Keratinocyte (primary cell): ENCODE results near the gene NTRK1. TPM values are rescaled to one million over a fixed set of nuclear protein-coding genes. Genes with fewer than 3 reads are reported as not detected.
A peak's percentile ranks its signal among the peaks of the same experiment; 100 is the strongest.

Source experiments
- DNase-seq: peaks from one replicate; pipeline ENCODE4 v3.0.0-alpha.2; 2011; ENCODE audit warnings: low read depth, missing footprints, low spot score
- FAIRE-seq: peaks from 2 replicates; lab custom pipeline; 2011; peaks lifted over from hg19 to GRCh38; lab: Jason Lieb, UNC
- H2AFZ ChIP-seq: 2 replicates; pipeline ENCODE4 v1.6.0; 2012; ENCODE audit warnings: low read length, control low read depth, inconsistent platforms; ENCODE audit not compliant: control insufficient read depth
- H3K27ac ChIP-seq: 2 replicates; pipeline ENCODE4 v1.5.1; 2011; ENCODE audit warnings: low read length; ENCODE audit not compliant: control insufficient read depth, insufficient read depth
- H3K27me3 ChIP-seq: 3 replicates; pipeline ENCODE4 v1.6.0; 2011; ENCODE audit warnings: low read length; ENCODE audit not compliant: control insufficient read depth, insufficient read depth; ENCODE audit errors: extremely low read depth
- H3K36me3 ChIP-seq, 2 experiments: 2 replicates in 1 of 2; 3 replicates in 1 of 2; pipeline ENCODE4 v1.5.1; 2011; ENCODE audit warnings: low read length in 2 of 2, mild to moderate bottlenecking in 1 of 2; ENCODE audit not compliant: control insufficient read depth in 2 of 2, insufficient read depth in 2 of 2; ENCODE audit errors: extremely low read depth in 1 of 2
- H3K4me1 ChIP-seq: 3 replicates; pipeline ENCODE4 v1.5.1; 2011; ENCODE audit warnings: low read length; ENCODE audit not compliant: control insufficient read depth, insufficient read depth; ENCODE audit errors: extremely low read depth
- H3K4me2 ChIP-seq: 3 replicates; pipeline ENCODE4 v1.6.0; 2011; ENCODE audit warnings: low read depth, low read length; ENCODE audit not compliant: control insufficient read depth, insufficient read depth; ENCODE audit errors: extremely low read depth
- H3K4me3 ChIP-seq, 3 experiments: fragments of 200-600 bp in 1 of 3; sonication (generic) in 1 of 3; 2 replicates in 2 of 3; 3 replicates in 1 of 3; pipeline ENCODE4 v1.5.1; 2011 to 2016; ENCODE audit warnings: low read length in 3 of 3, mild to moderate bottlenecking in 3 of 3, control low read depth in 2 of 3, inconsistent platforms in 1 of 3, low read depth in 1 of 3, mixed read lengths in 1 of 3, mixed run types in 1 of 3, moderate library complexity in 1 of 3; ENCODE audit not compliant: control insufficient read depth in 2 of 3, insufficient read depth in 2 of 3; ENCODE audit errors: extremely low read depth in 1 of 3
- H3K79me2 ChIP-seq: 2 replicates; pipeline ENCODE4 v1.6.0; 2012; ENCODE audit warnings: low read length; ENCODE audit not compliant: control insufficient read depth, insufficient read depth
- H3K9ac ChIP-seq: 3 replicates; pipeline ENCODE4 v1.6.0; 2011; ENCODE audit warnings: low read length; ENCODE audit not compliant: control insufficient read depth, insufficient read depth; ENCODE audit errors: extremely low read depth
- H3K9me1 ChIP-seq: 3 replicates; pipeline ENCODE4 v1.6.0; 2011; ENCODE audit warnings: low read length; ENCODE audit not compliant: control insufficient read depth, insufficient read depth; ENCODE audit errors: extremely low read depth
- H3K9me3 ChIP-seq: 2 replicates; pipeline ENCODE4 v1.5.1; 2012; ENCODE audit warnings: low read depth, low read length; ENCODE audit not compliant: control insufficient read depth
- H4K20me1 ChIP-seq: 3 replicates; pipeline ENCODE4 v1.6.0; 2011; ENCODE audit warnings: low read length; ENCODE audit not compliant: control insufficient read depth, insufficient read depth; ENCODE audit errors: extremely low read depth
- CTCF ChIP-seq, 3 experiments: IDR thresholded peaks in 1 of 3; conservative IDR thresholded peaks in 1 of 3; optimal IDR thresholded peaks in 1 of 3; 2 replicates in 2 of 3; 3 replicates in 1 of 3; pipeline versions ENCODE3 to v1.5.1; 2011; ENCODE audit warnings: low read length in 3 of 3, mild to moderate bottlenecking in 3 of 3, moderate library complexity in 2 of 3, control low read depth in 1 of 3, inconsistent platforms in 1 of 3; ENCODE audit not compliant: insufficient read depth in 2 of 3; ENCODE audit errors: extremely low read depth in 1 of 3
- EZH2 ChIP-seq: IDR thresholded peaks from one replicate; pipeline ENCODE4 v1.6.1; 2012; ENCODE audit warnings: inconsistent platforms, mild to moderate bottlenecking, low read length, moderate library complexity
- dilution Hi-C: fragments of 300-500 bp; cut with MboI; formaldehyde crosslinking; loops from one replicate; pipeline ENCODE4 v1.7.0; 2020; ENCODE audit warnings: low sequenced_read_pairs; ENCODE audit not compliant: extremely low pct_ligation_motif_present
- polyA plus RNA-seq, 5 experiments: library from polyadenylated mRNA; depleted of rRNA in 3 of 5; stranded (reverse) in 3 of 5; stranded (forward) in 1 of 5; unstranded in 1 of 5; fragments of >200 nt; gene quantifications; 1 replicate in 1 of 5; 2 replicates in 3 of 5; 3 replicates in 1 of 5; pipeline versions ENCODE4 v1.2.1 to v1.2.3, GENCODE V29; 2011 to 2012; ENCODE audit warnings: missing spikeins in 2 of 5, low read depth in 1 of 5, low replicate concordance in 1 of 5

The NTRK1 gene
- polyA plus RNA-seq, 1 donor (not counting 4 experiments of a cell fraction or from before 2014, with no cell fraction given), result 0.03 TPM

- H3K27me3 ChIP-seq, result no peaks in the 10 kb centered on the region
- no peaks in the 10 kb centered on the region for H3K36me3 ChIP-seq
- peak overlapping the region; percentile 97 for H3K27ac ChIP-seq
- peaks cover 33% of the 10 kb centered on the region for H3K4me1 ChIP-seq
- peak overlapping the region; percentile 90 for H3K4me2 ChIP-seq
- no peaks in the 10 kb centered on the region for H3K79me2 ChIP-seq
- no peaks in the 10 kb centered on the region for H3K9me1 ChIP-seq
- TF ChIP-seq CTCF (optimal IDR thresholded peaks at IDR 0.05 in 1 of 3, IDR thresholded peaks at IDR 0.05 in 1 of 3, conservative IDR thresholded peaks at IDR 0.05 in 1 of 3; ENCODE audit: extremely low read depth in 1 of 3, insufficient read depth in 2 of 3, low read length in 3 of 3) (no peak), EZH2 (no peak)
- H4K20me1 ChIP-seq, result no peaks in the 10 kb centered on the region
- dilution Hi-C loops, result no loop called here
- H2AFZ ChIP-seq, result peak overlapping the region; percentile 10
- FAIRE-seq, result peak; percentile 65
- no peak for DNase-seq
- peak overlapping the region; percentile 71 for H3K9ac ChIP-seq
- H3K4me3 ChIP-seq, result no peak overlapping the region
- no peaks in the 10 kb centered on the region for H3K9me3 ChIP-seq
These were observed 37.5 kb downstream of the NTRK1 start for GRCh38 chr1:156898161-156898566.

- Histone ChIP-seq H3K9me1 (no peaks in the 10 kb centered on the region), H3K4me2 (no peak overlapping the region), H4K20me1 (no peaks in the 10 kb centered on the region), H3K4me1 (peaks cover 33% of the 10 kb centered on the region), H3K27me3 (no peaks in the 10 kb centered on the region), H3K79me2 (no peaks in the 10 kb centered on the region), H3K27ac (no peak overlapping the region), H3K4me3 (no peak overlapping the region), H3K36me3 (no peaks in the 10 kb centered on the region), H2AFZ (no peak overlapping the region), H3K9me3 (no peaks in the 10 kb centered on the region), H3K9ac (no peak overlapping the region)
- TF ChIP-seq CTCF (optimal IDR thresholded peaks at IDR 0.05 in 1 of 3, IDR thresholded peaks at IDR 0.05 in 1 of 3, conservative IDR thresholded peaks at IDR 0.05 in 1 of 3; ENCODE audit: extremely low read depth in 1 of 3, insufficient read depth in 2 of 3, low read length in 3 of 3) (no peak), EZH2 (no peak)
- no peak for FAIRE-seq
- dilution Hi-C loops, result no loop called here
- DNase-seq, result no peak
These were observed 38.5 kb downstream of the NTRK1 start for GRCh38 chr1:156898971-156899664.
